Subcutaneous abdominal adipose tissue (tissue), 5 donors: ENCODE results near the gene CHMP1A.
"Not testable (repeated sequence)": the region's sequence is repeated elsewhere in the genome, so short reads cannot be mapped to it uniquely, and the experiment has no call there.

Source experiments
- H3K27ac ChIP-seq: one replicate; pipeline ENCODE4 v1.7.0; 2013; ENCODE audit warnings: low read depth, mild to moderate bottlenecking, inconsistent platforms, low read length, moderate library complexity
- H3K27me3 ChIP-seq, 5 donors: one replicate each; pipeline ENCODE4 v1.7.0; 2013; ENCODE audit warnings: low read length in 5 of 5, inconsistent platforms in 1 of 5; ENCODE audit not compliant: control insufficient read depth in 5 of 5, insufficient read depth in 4 of 5
- H3K36me3 ChIP-seq, 5 donors: one replicate each; pipeline ENCODE4 v1.7.0; 2013; ENCODE audit warnings: low read length in 5 of 5; ENCODE audit not compliant: control insufficient read depth in 5 of 5, insufficient read depth in 5 of 5
- H3K4me1 ChIP-seq, 5 donors: one replicate each; pipeline ENCODE4 v1.7.0; 2013; ENCODE audit warnings: low read length in 5 of 5, mild to moderate bottlenecking in 3 of 5, moderate library complexity in 1 of 5; ENCODE audit not compliant: control insufficient read depth in 5 of 5, insufficient read depth in 5 of 5
- H3K4me3 ChIP-seq, 5 donors: one replicate each; pipeline ENCODE4 v1.7.0; 2013; ENCODE audit warnings: low read length in 5 of 5, low read depth in 1 of 5
- H3K9ac ChIP-seq, 5 donors: one replicate each; pipeline ENCODE4 v1.7.0; 2013; ENCODE audit warnings: low read length in 5 of 5, mild to moderate bottlenecking in 4 of 5, moderate library complexity in 3 of 5
- H3K9me3 ChIP-seq, 5 donors: one replicate each; pipeline ENCODE4 v1.7.0; 2013; ENCODE audit warnings: low read length in 5 of 5; ENCODE audit not compliant: control insufficient read depth in 5 of 5
- donor health status: healthy.
- donor health status: healthy.
- donor health status: healthy.
- donor health status: healthy.
- donor health status: healthy.

Gene CHMP1A

DNA sequence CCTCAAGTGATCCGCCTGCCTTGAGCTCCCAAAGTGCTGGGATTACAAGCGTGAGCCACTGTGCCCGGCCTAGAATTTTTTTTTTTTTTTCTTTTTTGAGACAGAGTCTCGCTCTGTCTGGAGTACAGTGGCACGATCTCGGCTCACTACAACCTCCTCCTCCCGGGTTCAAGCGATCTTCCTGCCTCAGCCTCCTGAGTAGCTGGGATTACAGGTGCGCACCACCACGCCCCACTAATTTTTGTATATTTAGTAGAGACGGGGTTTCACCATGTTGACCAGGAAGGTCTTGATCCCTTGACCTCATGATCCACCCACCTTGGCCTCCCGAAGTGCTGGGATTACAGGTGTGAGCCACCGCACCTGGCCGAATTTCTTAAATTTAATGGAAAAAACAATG lies 41.2 kb upstream of the CHMP1A start:
- peaks cover 3 to 27% (median 22%) of the 10 kb centered on the region in 5 donors for H3K4me1 ChIP-seq
- not testable (repeated sequence) for H3K27ac ChIP-seq
- peaks cover 0 to 39% (median 24%) of the 10 kb centered on the region in 5 donors for H3K36me3 ChIP-seq

DNA sequence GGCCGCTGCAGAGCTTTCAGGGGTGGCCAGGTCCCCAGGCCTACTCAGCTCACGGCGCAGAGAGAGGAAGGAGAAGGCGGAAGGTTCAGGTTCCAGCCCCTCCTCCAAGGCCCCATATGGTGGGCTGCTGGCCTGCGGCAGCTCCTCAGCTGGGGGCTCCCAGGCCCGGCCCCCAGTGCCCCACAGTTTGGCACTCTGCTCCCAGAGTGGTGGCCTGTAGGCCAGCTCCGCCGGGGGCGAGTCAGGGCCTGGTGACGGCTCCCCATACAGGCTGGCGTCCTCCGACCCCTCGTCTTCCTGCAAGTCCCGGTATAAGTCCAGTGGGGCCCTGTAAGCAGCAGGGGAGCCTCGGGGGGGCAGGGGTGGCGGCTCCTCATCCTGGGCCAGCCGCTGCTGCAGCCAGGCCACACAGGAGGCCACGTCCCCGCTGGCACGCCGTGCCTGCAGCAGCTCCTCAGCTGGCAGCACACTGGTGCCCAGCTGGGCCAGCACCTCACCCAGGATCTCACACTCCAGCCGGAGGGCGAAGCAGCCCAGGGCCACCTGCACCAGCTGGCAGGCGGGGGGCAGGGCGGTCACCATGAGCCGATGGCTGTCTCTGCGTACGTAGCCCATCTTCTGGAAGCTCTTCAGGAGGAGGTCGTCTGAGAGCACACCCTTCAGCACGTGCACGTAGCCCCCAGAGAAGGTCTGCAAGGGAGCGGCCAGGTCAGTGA lies 40.3 kb upstream of the CHMP1A start:
- peaks cover 0 to 47% (median 32%) of the 10 kb centered on the region in 5 donors for H3K36me3 ChIP-seq
- H3K27ac ChIP-seq = no peak overlapping the region

More for the DNA sequence above, 41.2 kb upstream of the CHMP1A start:
- not testable (repeated sequence) for H3K27me3 ChIP-seq, H3K9me3 ChIP-seq, H3K9ac ChIP-seq, H3K4me3 ChIP-seq

DNA sequence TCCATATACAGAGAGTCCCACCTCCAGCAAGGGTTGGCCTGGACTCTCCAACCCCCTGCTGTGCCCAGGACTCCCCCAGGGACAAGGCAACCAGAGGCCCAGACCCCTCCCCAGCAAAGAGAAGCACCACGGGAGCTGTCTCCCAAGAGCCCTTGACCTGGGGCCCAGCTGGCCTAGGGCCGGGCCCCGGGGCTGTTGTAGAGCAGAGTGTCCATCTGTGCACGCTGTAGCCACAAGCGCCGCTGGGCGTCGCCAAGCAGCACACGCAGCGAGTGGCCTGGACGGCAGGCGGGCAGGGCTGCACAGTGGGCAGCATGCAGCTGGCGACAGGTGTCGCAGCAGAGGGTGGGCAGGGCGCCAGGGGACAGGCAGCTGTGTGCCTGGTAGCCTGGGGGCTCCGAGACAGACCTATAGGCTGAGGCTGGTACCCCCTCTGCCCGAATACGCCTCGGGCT lies 39.7 kb upstream of the CHMP1A start:
- H3K4me3 ChIP-seq = no peak overlapping the region
- H3K9ac ChIP-seq = no peak overlapping the region
- peaks cover 0 to 52% (median 35%) of the 10 kb centered on the region in 5 donors for H3K36me3 ChIP-seq
- no peaks in the 10 kb centered on the region for H3K9me3 ChIP-seq
- H3K27ac ChIP-seq = no peak overlapping the region
- peaks cover 3 to 25% (median 21%) of the 10 kb centered on the region in 5 donors for H3K4me1 ChIP-seq
- no peaks in the 10 kb centered on the region for H3K27me3 ChIP-seq

More for the DNA sequence above, 40.3 kb upstream of the CHMP1A start:
- H3K4me1 ChIP-seq = peaks cover 3 to 27% (median 22%) of the 10 kb centered on the region in 5 donors
- H3K9ac ChIP-seq = no peak overlapping the region
- H3K4me3 ChIP-seq = no peak overlapping the region
- no peaks in the 10 kb centered on the region for H3K9me3 ChIP-seq
- H3K27me3 ChIP-seq = no peaks in the 10 kb centered on the region

GRCh38 chr16:89696670-89697128 lies 39.2 kb upstream of the CHMP1A start:
- Histone ChIP-seq H3K4me3 (no peak overlapping the region), H3K27me3 (no peaks in the 10 kb centered on the region), H3K27ac (no peak overlapping the region), H3K9ac (no peak overlapping the region), H3K9me3 (no peaks in the 10 kb centered on the region), H3K4me1 (peaks cover 3 to 21% (median 16%) of the 10 kb centered on the region in 5 donors), H3K36me3 (peaks cover 0 to 57% (median 38%) of the 10 kb centered on the region in 5 donors)

DNA sequence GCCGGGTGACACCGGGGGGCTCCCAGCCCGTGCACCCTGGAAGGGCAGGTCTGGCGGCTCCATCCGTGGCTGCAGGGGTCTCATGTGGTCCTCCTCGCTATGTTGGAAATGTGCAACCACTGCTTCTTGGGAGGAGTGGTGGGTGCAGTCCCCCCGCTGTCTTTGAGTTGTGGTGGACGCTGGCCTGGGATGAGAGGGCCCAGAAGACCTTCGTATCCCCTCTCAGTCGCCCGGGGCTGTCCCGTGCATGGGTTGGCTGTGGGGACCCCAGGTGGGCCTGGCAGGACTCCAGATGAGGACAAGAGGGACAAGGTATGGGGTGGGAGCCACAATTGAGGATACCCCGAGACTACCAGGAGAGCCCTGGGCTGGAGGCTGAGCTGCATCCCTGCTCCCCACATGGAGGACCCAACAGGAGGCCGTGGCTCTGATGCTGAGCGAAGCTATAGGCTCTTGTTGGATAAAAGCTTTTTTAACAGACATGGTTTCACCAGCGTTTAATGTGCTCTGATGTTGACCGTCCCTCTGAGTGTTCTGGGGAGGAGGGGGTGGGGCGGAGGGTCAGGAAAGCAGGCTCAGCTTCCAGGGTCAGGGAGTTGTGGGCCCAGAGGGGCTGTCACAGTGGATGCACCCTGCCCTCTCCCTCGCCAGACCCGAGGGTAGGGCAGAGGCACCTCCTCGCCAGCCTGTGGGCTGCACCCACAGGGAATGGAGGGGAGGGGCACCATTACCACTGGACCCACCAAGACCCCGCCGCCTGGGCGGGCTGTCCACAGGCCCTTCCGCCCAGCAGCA lies 38.6 kb upstream of the CHMP1A start:
- Histone ChIP-seq H3K36me3 (peaks cover 0 to 63% (median 44%) of the 10 kb centered on the region in 5 donors), H3K4me1 (peaks cover 3 to 15% (median 15%) of the 10 kb centered on the region in 5 donors), H3K27ac (no peak overlapping the region), H3K27me3 (no peaks in the 10 kb centered on the region), H3K4me3 (no peak overlapping the region), H3K9ac (no peak overlapping the region), H3K9me3 (no peaks in the 10 kb centered on the region)

DNA sequence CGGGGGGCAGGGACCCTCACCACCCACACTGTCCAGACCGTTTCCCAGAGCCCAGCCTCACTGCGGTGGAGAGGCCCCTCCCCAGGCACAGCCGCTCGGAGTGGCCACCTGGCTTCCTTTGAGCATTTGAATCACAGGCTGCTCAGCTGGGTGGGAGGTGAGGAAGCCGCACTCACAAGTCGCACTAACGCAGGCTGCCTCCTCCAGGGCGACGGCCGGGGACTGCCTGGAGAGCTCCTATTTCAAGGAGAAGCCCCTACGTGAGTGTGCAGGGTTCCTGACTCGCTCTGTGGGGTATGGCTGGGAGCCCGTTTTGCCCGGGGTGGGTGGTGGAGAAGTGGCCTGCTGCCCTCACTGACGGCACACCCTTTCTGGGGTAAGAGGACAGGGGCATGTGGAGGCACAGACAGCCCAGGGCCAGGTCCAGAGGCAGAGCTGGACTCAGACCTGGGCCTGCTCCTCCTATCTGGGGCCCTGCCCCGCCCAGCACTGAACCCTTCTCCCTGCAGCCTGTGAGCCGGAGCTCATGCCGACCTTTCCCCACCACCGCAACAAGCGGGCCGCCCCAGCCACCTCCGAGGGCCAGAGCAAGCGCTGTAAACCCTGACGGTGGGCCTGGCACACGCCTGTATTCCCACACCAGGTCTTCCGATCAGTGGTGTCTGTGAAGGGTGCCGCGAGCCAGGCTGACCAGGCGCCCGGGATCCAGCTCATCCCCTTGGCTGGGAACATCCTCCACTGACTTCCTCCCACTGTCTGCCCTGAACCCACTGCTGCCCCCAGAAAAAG lies 37.8 kb upstream of the CHMP1A start:
- Histone ChIP-seq H3K4me1 (peaks cover under 1 to 7% (median 7%) of the 10 kb centered on the region in 5 donors), H3K4me3 (no peak overlapping the region), H3K36me3 (peaks cover 0 to 68% (median 49%) of the 10 kb centered on the region in 5 donors), H3K9ac (no peak overlapping the region), H3K9me3 (no peaks in the 10 kb centered on the region), H3K27me3 (no peaks in the 10 kb centered on the region), H3K27ac (no peak overlapping the region)

DNA sequence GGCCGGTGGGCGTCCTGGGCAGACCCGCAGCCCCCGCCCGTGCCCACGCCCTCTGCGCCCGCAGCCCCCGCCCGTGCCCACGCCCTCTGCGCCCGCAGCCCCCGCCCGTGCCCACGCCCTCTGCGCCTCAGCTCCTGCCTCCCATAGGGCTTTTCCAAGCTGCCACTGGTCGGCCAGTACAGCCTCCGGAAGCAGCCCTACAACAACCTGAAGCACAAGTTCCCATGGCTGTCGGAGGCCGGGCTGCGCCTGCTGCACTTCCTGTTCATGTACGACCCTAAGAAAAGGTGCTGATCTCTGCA lies 37.2 kb upstream of the CHMP1A start:
- not testable (repeated sequence) for H3K27ac ChIP-seq, H3K4me3 ChIP-seq, H3K9ac ChIP-seq, H3K9me3 ChIP-seq, H3K4me1 ChIP-seq, H3K27me3 ChIP-seq
- peaks cover 0 to 70% (median 50%) of the 10 kb centered on the region in 5 donors for H3K36me3 ChIP-seq

DNA sequence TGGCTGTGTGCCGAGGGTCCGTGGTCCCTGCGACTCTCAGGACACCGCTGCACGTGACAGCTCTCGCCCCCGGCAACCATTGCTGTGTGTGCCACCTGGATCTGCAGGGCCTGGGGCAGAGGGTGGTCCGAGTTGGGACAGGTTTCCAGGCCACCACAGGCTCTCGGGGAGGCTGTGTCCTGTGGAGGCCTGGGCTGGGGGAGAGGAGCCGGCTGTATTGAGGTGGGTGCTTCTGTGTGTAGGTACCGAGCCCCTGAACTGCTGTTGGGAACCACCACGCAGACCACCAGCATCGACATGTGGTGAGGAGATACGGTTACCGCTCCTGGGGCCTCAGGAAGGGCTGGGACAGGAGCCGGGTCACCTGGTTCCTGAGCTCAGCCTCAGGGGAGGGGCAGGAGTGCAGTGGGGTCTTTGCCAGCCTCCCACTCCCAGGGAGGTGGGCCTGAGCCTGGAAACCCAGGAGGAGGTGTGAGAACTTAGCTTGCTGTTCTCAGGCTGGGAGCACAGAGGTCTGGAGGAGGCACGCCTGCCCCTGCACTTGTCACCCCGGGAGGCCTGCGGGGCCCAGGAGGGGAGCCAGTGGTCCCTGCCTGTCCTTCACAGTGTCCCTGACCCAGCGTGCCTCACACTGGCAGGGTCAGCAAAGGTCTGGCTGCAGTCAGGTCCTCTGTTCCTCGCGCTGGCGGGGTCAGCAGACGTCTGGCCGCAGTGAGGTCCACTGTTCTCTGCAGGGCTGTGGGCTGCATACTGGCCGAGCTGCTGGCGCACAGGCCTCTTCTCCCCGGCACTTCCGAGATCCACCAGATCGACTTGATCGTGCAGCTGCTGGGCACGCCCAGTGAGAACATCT lies 36.6 kb upstream of the CHMP1A start:
- Histone ChIP-seq H3K9ac (no peak overlapping the region), H3K27ac (no peak overlapping the region), H3K9me3 (no peaks in the 10 kb centered on the region), H3K27me3 (no peaks in the 10 kb centered on the region), H3K4me3 (no peak overlapping the region), H3K36me3 (peaks cover 0 to 70% (median 52%) of the 10 kb centered on the region in 5 donors), H3K4me1 (no peaks in the 10 kb centered on the region)

DNA sequence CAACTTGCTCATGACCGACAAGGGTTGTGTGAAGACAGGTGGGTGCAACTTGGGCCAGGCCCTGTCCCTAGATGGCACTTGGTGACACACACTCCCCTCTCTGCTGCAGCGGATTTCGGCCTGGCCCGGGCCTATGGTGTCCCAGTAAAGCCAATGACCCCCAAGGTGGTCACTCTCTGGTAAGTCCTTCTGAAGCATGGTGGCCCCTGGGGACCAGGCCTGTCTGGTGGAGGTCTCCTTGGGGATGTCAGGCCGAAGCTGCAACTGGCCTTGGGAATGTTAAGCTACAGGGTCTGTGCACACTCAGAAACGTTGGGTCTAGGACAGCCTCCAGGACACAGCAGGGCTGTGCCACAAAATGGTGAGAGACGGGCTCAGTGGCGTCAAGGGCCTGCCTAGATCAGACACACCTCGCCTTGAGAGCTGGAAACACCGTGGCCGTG lies 35.8 kb upstream of the CHMP1A start:
- no peaks in the 10 kb centered on the region for H3K9me3 ChIP-seq
- peaks cover 0 to 70% (median 54%) of the 10 kb centered on the region in 5 donors for H3K36me3 ChIP-seq
- no peak overlapping the region for H3K27ac ChIP-seq
- H3K4me1 ChIP-seq = no peaks in the 10 kb centered on the region
- H3K9ac ChIP-seq = no peak overlapping the region
- H3K27me3 ChIP-seq = no peaks in the 10 kb centered on the region
- no peak overlapping the region for H3K4me3 ChIP-seq
